OCI-LY3 (cell line): ENCODE data around the gene S100A13.

ENCODE experiments used
- EZH2phosphoT487 ChIP-seq: fragments of 200-600 bp; shearing (Covaris generic); IDR thresholded peaks from 2 replicates; pipeline ENCODE4 v1.6.1; 2018; ENCODE audit warnings: antibody characterized with exemption, mixed run types, low read depth
- TF ChIP-seq, protein P1 (sequence below): fragments of 200-600, 300-600 bp; sonication (generic); IDR thresholded peaks from 2 replicates; pipeline ENCODE4 v1.5.1; 2014; ENCODE audit warnings: antibody characterized with exemption, low read length, low read depth

DNA sequence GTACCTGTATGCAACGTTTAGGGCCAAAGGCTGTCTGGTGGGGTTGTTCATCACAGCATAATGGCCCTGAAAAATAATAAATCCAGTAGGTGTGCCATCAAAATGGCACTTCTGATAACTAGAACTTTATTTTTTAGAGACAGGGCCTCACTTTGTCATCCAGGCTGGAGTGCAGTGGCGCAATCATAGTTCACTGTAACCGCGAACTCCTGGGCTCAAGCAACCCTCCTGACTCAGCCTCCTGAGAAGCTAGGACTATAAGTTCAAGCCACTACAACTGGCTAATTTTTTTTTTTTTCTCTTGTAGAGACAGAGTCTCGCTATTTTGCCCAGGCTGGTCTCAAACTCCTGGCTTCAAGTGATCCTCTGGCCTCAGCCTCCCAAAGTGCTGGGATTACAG lies 35.9 kb upstream of the S100A13 start:
- TF ChIP-seq, protein P1, sequence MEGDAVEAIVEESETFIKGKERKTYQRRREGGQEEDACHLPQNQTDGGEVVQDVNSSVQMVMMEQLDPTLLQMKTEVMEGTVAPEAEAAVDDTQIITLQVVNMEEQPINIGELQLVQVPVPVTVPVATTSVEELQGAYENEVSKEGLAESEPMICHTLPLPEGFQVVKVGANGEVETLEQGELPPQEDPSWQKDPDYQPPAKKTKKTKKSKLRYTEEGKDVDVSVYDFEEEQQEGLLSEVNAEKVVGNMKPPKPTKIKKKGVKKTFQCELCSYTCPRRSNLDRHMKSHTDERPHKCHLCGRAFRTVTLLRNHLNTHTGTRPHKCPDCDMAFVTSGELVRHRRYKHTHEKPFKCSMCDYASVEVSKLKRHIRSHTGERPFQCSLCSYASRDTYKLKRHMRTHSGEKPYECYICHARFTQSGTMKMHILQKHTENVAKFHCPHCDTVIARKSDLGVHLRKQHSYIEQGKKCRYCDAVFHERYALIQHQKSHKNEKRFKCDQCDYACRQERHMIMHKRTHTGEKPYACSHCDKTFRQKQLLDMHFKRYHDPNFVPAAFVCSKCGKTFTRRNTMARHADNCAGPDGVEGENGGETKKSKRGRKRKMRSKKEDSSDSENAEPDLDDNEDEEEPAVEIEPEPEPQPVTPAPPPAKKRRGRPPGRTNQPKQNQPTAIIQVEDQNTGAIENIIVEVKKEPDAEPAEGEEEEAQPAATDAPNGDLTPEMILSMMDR = no peak
- no peak for TF ChIP-seq EZH2phosphoT487
